Inflammatory macrophage treated with lipopolysaccharide for 4 hours (primary cell): ENCODE data around the gene MCTP1.
"Not testable (repeated sequence)": the region's sequence is repeated elsewhere in the genome, so short reads cannot be mapped to it uniquely, and the experiment has no call there.

Experiments used
- DNase-seq: peaks from one replicate; pipeline ENCODE4 v3.0.0-alpha.2; 2020

Gene MCTP1

DNA sequence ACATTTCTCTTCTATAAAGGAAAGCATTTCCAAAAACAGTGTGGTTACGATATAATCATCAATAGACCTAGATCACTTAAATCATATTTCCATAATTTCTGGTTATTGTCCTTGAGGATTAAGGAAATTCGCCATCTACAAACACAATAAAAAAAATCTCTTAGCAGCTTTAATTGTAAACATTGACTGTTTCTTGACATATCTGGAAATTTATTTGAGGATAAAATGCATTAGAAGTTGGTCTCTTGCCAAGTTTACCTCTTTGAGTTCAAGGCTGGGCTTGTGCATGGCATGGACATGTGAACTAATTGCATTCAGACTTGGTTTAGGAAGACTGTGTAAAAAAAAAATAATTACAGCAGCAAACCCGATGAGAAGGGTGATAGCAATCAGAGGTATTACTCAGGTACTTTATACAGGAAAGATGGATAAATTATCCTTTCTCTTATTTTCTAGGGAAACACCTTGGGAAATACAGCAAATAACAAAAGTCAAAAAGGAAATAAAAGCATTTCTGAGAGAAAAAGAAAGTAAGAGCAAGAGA lies 428.6 kb downstream of the MCTP1 start:
- no peak for DNase-seq

DNA sequence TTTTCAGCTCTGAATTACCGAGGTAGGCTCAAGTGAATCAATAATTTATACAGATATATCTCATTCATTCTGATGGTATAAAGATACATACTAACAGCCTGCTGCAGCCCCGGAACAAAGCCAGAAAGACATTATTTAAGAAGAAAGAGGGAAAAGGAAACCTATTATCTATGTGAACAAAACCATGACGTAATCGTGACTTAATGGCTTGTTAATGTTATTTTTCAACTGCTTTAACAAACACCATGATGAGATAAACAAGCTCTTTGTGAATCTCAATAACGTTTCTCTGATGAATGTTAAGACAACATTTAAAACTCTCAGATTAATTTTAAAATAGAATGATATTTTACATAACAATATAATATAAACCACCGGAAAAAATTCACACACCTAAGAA lies 429.4 kb downstream of the MCTP1 start:
- no peak for DNase-seq

DNA sequence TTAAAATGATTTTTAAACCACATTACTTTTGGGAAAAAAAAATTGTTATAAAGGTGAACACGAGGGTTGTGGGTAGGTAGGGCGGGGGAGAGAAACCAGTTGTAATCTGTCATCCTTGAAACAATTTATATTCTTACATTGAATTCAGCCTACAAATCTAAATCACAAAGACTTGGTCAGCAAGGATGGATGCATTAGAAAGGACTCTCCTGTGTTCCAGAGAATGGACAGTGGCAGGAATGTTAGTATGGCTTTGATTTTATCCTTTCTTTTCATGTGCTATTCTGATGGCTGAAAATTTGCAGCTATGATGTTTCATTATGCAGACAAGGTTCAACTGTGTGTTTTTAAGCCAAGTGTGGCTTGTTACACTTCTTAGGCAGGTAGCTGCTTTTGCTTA lies 431.8 kb downstream of the MCTP1 start:
- no peak for DNase-seq

GRCh38 chr5:94850960-94851359 lies 433.9 kb downstream of the MCTP1 start:
- no peak for DNase-seq

GRCh38 chr5:94849821-94850736 lies 434.8 kb downstream of the MCTP1 start:
- DNase-seq: peak; percentile 3

GRCh38 chr5:94849324-94849723 lies 435.6 kb downstream of the MCTP1 start:
- DNase-seq: no peak

DNA sequence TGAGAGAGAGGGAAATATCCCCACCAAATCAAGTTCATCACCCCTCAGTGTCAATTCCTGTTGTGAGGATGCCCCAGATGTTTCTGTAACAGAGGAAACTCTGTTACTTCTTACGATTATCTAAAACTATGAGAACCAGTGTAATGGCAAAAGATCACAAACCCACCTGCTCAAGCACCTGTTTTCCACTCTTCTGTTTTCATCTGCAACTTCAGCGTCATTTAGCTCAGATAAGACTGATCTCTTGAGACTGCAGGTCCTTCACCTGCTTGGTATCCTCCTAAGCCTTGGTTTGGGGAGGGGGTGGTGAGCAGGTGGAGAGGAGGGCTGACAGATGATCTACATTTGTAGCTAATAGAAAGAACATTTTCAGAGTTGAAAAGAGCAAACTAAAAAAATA lies 437.2 kb downstream of the MCTP1 start:
- no peak for DNase-seq

GRCh38 chr5:94847019-94847418 lies 437.9 kb downstream of the MCTP1 start:
- no peak for DNase-seq

DNA sequence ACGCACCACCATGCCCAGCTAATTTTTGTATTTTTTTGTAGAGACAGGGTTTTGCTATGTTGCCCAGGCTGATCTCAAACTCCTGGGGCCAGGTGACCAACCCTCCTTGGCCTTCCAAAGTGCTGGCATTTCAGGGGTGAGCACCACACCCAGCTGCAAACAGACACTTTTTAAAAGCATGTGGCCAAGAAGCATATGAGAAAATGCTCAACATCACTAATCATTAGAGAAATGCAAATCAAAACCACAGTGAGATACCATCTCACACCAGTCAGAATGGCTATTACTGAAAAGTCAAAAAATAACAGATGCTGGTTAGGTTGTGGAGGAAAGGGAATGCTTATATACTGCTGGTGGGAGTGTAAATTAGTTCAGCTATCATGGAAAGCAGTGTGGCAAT lies 439.2 kb downstream of the MCTP1 start:
- DNase-seq: not testable (repeated sequence)

DNA sequence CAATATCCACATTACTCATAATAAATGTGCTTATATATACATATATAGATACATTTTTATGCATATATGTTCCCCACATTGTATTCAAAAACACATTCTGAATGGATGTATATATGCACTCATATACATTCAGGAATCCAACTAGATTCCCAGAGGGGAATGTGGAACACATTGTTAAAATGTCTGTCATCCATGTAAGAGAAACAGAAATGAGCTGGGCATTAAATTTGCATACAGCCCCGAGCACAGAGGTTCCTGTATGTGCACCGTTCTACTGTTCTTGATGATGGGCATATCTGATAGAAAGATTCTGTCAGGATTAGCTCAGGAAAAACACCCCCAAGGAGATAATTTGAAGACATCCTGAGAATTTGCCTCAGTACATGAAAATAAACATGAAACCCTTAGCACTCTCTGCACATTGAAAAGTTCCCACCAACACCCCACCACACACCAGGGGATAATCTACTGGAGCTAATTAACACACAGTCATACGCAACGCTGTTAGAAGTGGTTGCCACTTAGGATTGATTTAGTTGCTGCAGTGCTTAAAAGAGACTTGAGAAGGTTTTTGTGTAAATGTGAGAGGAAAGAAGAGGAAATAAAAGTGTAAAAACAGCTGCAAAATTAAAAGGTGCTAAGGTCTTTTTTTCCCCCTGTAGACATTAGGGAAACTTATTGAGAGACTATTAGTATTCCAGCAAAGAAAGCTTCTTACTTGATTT lies 443.1 kb downstream of the MCTP1 start:
- no peak for DNase-seq

GRCh38 chr5:94833851-94834250 lies 451.0 kb downstream of the MCTP1 start:
- DNase-seq: no peak

GRCh38 chr5:94832685-94833084 lies 452.2 kb downstream of the MCTP1 start:
- DNase-seq: no peak

DNA sequence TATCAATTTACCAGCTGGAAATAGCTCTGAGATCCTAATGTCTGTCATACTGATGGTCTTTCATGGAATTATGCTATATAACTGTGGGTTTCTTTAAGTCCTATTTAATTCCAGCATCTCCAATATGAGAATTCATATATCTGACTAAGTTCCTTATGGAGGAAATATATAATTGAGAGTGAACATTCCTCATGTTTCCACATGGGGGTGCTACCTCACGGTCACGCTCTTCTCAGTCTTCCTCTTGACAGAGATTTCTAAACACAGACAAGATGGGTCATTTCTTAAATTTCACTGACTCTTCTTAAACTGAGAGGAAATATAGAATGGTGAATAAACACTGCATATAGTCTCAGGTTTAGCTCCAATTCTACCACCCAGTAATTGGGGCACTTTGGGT lies 454.4 kb downstream of the MCTP1 start:
- DNase-seq: peak; percentile 10

GRCh38 chr5:94828222-94828621 lies 456.7 kb downstream of the MCTP1 start:
- DNase-seq: not testable (repeated sequence)

DNA sequence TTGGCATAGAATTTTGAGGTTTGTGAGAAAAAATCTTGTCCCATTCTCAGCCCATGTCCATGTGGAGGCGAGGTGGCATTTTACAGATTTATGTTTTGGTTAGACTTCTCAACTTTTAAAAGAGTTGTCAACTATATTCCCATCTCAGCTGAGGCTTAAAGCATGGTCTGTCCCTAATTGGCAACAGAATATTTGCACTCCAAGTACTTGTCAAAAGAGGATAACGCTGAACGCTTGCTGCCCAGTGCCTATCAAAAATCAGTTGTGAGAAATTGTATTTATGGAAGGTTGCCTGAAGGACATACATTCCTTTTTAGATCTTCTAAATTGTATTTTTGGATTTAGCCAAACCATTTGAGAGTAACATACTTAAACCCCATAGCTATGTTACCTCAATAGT lies 464.4 kb downstream of the MCTP1 start:
- no peak for DNase-seq

DNA sequence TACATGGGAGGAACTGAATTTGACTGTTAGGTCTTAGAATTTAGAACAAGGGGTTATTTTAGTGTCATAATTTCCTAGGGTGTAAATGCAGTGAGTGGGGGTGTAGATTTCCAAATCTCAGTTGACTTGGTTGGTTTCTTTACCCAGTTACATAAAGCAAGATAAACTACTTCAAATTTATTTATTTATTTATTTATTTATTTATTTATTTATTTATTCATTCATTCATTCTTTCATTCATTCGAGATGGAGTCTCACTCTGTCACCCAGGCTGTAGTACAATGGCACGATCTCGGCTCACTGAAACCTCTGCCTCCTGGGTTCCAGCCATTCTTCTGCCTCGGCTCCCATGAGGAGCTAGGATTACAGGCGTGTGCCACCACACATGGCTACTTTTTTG lies 466.0 kb downstream of the MCTP1 start:
- no peak for DNase-seq

- DNase-seq: no peak
Observed at GRCh38 chr5:94815313-94816039, 469.4 kb downstream of the MCTP1 start.

- no peak for DNase-seq
Observed at GRCh38 chr5:94812232-94812631, 472.7 kb downstream of the MCTP1 start.

GRCh38 chr5:94811331-94811730 lies 473.6 kb downstream of the MCTP1 start:
- no peak for DNase-seq

- no peak for DNase-seq
Observed at GRCh38 chr5:94810877-94811276, 474.0 kb downstream of the MCTP1 start.

GRCh38 chr5:94810281-94810680 lies 474.6 kb downstream of the MCTP1 start:
- no peak for DNase-seq

DNA sequence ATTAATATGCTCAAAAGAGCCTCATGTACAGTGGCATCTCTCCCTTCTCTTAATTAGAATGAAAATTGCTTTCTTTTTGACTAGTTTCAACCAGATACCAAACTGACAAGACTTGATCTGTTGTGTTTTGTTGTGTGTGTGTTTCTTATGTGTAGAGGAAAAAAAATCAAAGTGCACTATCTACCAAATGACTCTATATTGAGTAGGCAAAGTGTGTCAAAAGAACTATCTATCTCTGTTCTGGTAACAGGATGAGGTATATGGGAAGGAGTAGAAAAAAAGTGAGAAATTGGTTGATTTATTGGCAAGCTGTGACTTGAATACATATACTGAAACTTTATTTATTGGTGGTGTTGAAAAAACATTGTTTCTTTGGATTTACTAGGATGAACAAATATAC lies 476.4 kb downstream of the MCTP1 start:
- no peak for DNase-seq

- DNase-seq: no peak
Observed at GRCh38 chr5:94807985-94808384, 476.9 kb downstream of the MCTP1 start.
